Keratinocyte (primary cell): ENCODE data around the gene HSPG2. TPM values are rescaled to one million over a fixed set of nuclear protein-coding genes. Genes with fewer than 3 reads are reported as not detected.

ENCODE experiments used
- DNase-seq: peaks from one replicate; pipeline ENCODE4 v3.0.0-alpha.2; 2011; ENCODE audit warnings: low read depth, missing footprints, low spot score
- FAIRE-seq: peaks from 2 replicates; lab custom pipeline; 2011; peaks lifted over from hg19 to GRCh38; lab: Jason Lieb, UNC
- H2AFZ ChIP-seq: 2 replicates; pipeline ENCODE4 v1.6.0; 2012; ENCODE audit warnings: low read length, control low read depth, inconsistent platforms; ENCODE audit not compliant: control insufficient read depth
- H3K27ac ChIP-seq: 2 replicates; pipeline ENCODE4 v1.5.1; 2011; ENCODE audit warnings: low read length; ENCODE audit not compliant: control insufficient read depth, insufficient read depth
- H3K27me3 ChIP-seq: 3 replicates; pipeline ENCODE4 v1.6.0; 2011; ENCODE audit warnings: low read length; ENCODE audit not compliant: control insufficient read depth, insufficient read depth; ENCODE audit errors: extremely low read depth
- H3K36me3 ChIP-seq, 2 experiments: 2 replicates in 1 of 2; 3 replicates in 1 of 2; pipeline ENCODE4 v1.5.1; 2011; ENCODE audit warnings: low read length in 2 of 2, mild to moderate bottlenecking in 1 of 2; ENCODE audit not compliant: control insufficient read depth in 2 of 2, insufficient read depth in 2 of 2; ENCODE audit errors: extremely low read depth in 1 of 2
- H3K4me1 ChIP-seq: 3 replicates; pipeline ENCODE4 v1.5.1; 2011; ENCODE audit warnings: low read length; ENCODE audit not compliant: control insufficient read depth, insufficient read depth; ENCODE audit errors: extremely low read depth
- H3K4me2 ChIP-seq: 3 replicates; pipeline ENCODE4 v1.6.0; 2011; ENCODE audit warnings: low read depth, low read length; ENCODE audit not compliant: control insufficient read depth, insufficient read depth; ENCODE audit errors: extremely low read depth
- H3K4me3 ChIP-seq, 3 experiments: fragments of 200-600 bp in 1 of 3; sonication (generic) in 1 of 3; 2 replicates in 2 of 3; 3 replicates in 1 of 3; pipeline ENCODE4 v1.5.1; 2011 to 2016; ENCODE audit warnings: low read length in 3 of 3, mild to moderate bottlenecking in 3 of 3, control low read depth in 2 of 3, inconsistent platforms in 1 of 3, low read depth in 1 of 3, mixed read lengths in 1 of 3, mixed run types in 1 of 3, moderate library complexity in 1 of 3; ENCODE audit not compliant: control insufficient read depth in 2 of 3, insufficient read depth in 2 of 3; ENCODE audit errors: extremely low read depth in 1 of 3
- H3K79me2 ChIP-seq: 2 replicates; pipeline ENCODE4 v1.6.0; 2012; ENCODE audit warnings: low read length; ENCODE audit not compliant: control insufficient read depth, insufficient read depth
- H3K9ac ChIP-seq: 3 replicates; pipeline ENCODE4 v1.6.0; 2011; ENCODE audit warnings: low read length; ENCODE audit not compliant: control insufficient read depth, insufficient read depth; ENCODE audit errors: extremely low read depth
- H3K9me1 ChIP-seq: 3 replicates; pipeline ENCODE4 v1.6.0; 2011; ENCODE audit warnings: low read length; ENCODE audit not compliant: control insufficient read depth, insufficient read depth; ENCODE audit errors: extremely low read depth
- H3K9me3 ChIP-seq: 2 replicates; pipeline ENCODE4 v1.5.1; 2012; ENCODE audit warnings: low read depth, low read length; ENCODE audit not compliant: control insufficient read depth
- H4K20me1 ChIP-seq: 3 replicates; pipeline ENCODE4 v1.6.0; 2011; ENCODE audit warnings: low read length; ENCODE audit not compliant: control insufficient read depth, insufficient read depth; ENCODE audit errors: extremely low read depth
- CTCF ChIP-seq, 3 experiments: IDR thresholded peaks in 1 of 3; conservative IDR thresholded peaks in 1 of 3; optimal IDR thresholded peaks in 1 of 3; 2 replicates in 2 of 3; 3 replicates in 1 of 3; pipeline versions ENCODE3 to v1.5.1; 2011; ENCODE audit warnings: low read length in 3 of 3, mild to moderate bottlenecking in 3 of 3, moderate library complexity in 2 of 3, control low read depth in 1 of 3, inconsistent platforms in 1 of 3; ENCODE audit not compliant: insufficient read depth in 2 of 3; ENCODE audit errors: extremely low read depth in 1 of 3
- EZH2 ChIP-seq: IDR thresholded peaks from one replicate; pipeline ENCODE4 v1.6.1; 2012; ENCODE audit warnings: inconsistent platforms, mild to moderate bottlenecking, low read length, moderate library complexity
- dilution Hi-C: fragments of 300-500 bp; cut with MboI; formaldehyde crosslinking; loops from one replicate; pipeline ENCODE4 v1.7.0; 2020; ENCODE audit warnings: low sequenced_read_pairs; ENCODE audit not compliant: extremely low pct_ligation_motif_present
- polyA plus RNA-seq, 5 experiments: library from polyadenylated mRNA; depleted of rRNA in 3 of 5; stranded (reverse) in 3 of 5; stranded (forward) in 1 of 5; unstranded in 1 of 5; fragments of >200 nt; gene quantifications; 1 replicate in 1 of 5; 2 replicates in 3 of 5; 3 replicates in 1 of 5; pipeline versions ENCODE4 v1.2.1 to v1.2.3, GENCODE V29; 2011 to 2012; ENCODE audit warnings: missing spikeins in 2 of 5, low read depth in 1 of 5, low replicate concordance in 1 of 5

Gene HSPG2
- polyA plus RNA-seq, 1 donor (not counting 4 experiments of a cell fraction or from before 2014, with no cell fraction given): 9.0 TPM

- no peak overlapping the region for H3K9ac ChIP-seq
- no peak overlapping the region for H3K4me3 ChIP-seq
- H3K9me3 ChIP-seq: no peaks in the 10 kb centered on the region
- FAIRE-seq: no peak
- H2AFZ ChIP-seq: no peak overlapping the region
- peaks cover 1% of the 10 kb centered on the region for H3K9me1 ChIP-seq
- H3K27ac ChIP-seq: no peak overlapping the region
- dilution Hi-C loops: no loop called here
- no peaks in the 10 kb centered on the region for H4K20me1 ChIP-seq
- no peak for DNase-seq
- peaks cover 27 to 60% of the 10 kb centered on the region in 2 experiments for H3K36me3 ChIP-seq
- peaks cover 8% of the 10 kb centered on the region for H3K4me1 ChIP-seq
- H3K4me2 ChIP-seq: no peak overlapping the region
- no peaks in the 10 kb centered on the region for H3K27me3 ChIP-seq
- no peaks in the 10 kb centered on the region for H3K79me2 ChIP-seq
- no peak for TF ChIP-seq EZH2
- TF ChIP-seq CTCF (optimal IDR thresholded peaks at IDR 0.05 in 1 of 3, IDR thresholded peaks at IDR 0.05 in 1 of 3, conservative IDR thresholded peaks at IDR 0.05 in 1 of 3; ENCODE audit: extremely low read depth in 1 of 3, insufficient read depth in 2 of 3, low read length in 3 of 3): no peak
These were observed 62.1 kb downstream of the HSPG2 start for GRCh38 chr1:21874778-21875547.

- Histone ChIP-seq H3K27me3 (no peaks in the 10 kb centered on the region), H4K20me1 (no peaks in the 10 kb centered on the region), H3K9ac (no peak overlapping the region), H3K4me2 (no peak overlapping the region), H3K27ac (no peak overlapping the region), H3K9me3 (no peaks in the 10 kb centered on the region), H3K36me3 (peaks cover 27 to 62% of the 10 kb centered on the region in 2 experiments), H3K4me3 (no peak overlapping the region), H3K4me1 (peaks cover 14% of the 10 kb centered on the region), H2AFZ (no peak overlapping the region), H3K79me2 (no peaks in the 10 kb centered on the region), H3K9me1 (peaks cover 2% of the 10 kb centered on the region)
- dilution Hi-C loops: no loop called here
- DNase-seq (no peak), FAIRE-seq (no peak)
- TF ChIP-seq EZH2: no peak
- no peak for TF ChIP-seq CTCF (optimal IDR thresholded peaks at IDR 0.05 in 1 of 3, IDR thresholded peaks at IDR 0.05 in 1 of 3, conservative IDR thresholded peaks at IDR 0.05 in 1 of 3; ENCODE audit: extremely low read depth in 1 of 3, insufficient read depth in 2 of 3, low read length in 3 of 3)
These were observed 62.8 kb downstream of the HSPG2 start for GRCh38 chr1:21874328-21874727.
